Measurements from ENCODE around the gene PLA2G2D.
"Not testable (repeated sequence)": the region's sequence is repeated elsewhere in the genome, so short reads cannot be mapped to it uniquely, and the experiment has no call there.

Gene PLA2G2D

DNA sequence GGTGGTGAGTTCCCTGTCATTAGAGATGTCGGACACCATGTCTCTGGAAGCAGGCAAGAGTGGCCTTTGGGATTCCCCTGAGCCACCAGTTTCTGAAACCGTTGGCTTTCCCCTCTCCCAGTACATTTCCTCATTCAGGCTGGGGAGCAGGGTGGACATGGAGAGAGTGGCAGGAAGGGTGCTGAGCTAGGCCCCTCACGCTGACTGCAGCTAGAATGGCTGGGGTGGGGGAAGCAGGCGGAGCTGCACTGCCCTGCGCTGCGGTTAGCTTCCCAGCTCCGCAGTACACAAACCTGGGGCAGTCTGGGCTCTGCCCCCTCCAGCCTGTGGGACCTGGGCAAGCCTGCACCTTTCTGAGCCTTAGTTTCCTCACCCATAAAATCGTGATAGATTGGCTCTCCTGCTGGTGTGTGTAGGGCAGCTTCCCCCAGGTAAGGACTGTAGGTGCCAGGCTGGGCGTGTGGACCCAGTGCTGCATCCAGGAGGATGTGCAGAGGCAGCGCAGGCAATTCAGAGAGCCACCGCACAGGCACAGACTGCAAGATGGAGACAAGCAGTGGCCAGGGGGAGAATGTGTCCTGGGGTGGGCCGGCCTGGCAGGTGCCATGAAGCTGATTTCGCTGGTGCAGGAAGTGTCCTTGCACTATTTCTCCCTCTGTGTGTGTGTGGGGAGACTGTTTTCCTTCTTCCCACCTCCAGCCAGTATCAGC, 22.8 kb upstream of the PLA2G2D start:
- no peak for DNase-seq

- DNase-seq, result no peak
Measured at GRCh38 chr1:20141466-20141865, 22.1 kb upstream of the PLA2G2D start.

DNA sequence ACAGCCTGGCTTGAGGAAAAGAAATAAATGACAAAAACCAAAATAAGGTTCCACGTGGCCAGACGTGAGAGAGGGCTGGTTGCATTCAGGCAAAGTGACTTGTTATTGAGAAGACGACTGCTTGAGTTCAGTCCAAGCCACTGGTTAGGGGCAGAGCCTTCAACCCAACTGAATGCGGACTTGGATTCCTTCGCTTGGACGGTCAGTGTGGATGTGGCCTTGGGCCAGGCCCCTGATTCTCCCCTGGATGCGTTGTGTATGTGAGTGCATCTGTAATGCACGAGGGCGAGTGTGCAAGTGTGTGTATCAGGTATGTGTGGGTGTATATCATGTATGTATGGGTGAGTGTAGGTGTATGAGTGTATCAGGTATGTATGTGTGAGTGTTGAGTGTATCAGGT, 21.7 kb upstream of the PLA2G2D start:
- DNase-seq, result no peak

GRCh38 chr1:20139776-20140612, 20.7 kb upstream of the PLA2G2D start:
- no peak for DNase-seq

DNA sequence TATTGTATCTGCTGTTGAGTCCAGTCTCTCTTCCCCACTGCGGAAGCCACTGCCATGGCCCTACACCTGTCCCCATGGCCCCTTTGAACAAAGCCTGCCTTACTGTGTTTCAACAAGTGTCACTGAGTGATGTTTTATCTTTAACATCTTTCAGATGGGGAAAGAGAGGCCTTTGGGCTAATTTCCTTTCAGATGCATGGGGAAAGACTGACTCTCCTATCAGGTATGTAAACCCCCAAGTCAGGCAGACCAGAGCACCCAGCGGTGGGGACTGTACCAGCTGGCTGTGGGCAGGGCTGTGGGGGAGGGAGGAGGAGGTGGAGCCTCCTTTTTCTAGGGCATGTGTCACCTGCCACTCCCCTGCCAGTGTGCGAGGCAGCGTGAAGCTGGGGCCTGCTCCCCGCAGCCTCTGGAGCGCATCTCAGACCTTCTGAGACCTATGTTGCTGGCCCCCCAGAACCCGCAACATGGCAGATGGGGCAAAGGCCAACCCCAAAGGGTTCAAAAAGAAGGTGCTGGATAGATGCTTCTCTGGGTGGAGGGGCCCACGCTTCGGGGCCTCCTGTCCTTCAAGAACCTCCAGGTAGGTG, 19.7 kb upstream of the PLA2G2D start, which contains the start of gene PLA2G2F:
TSS of gene PLA2G2F (plus strand) at position 363 of the 590 bp plus-strand sequence. CDS start at position 468, 105 bp downstream.
- no peak for DNase-seq

GRCh38 chr1:20138346-20138745, 19.0 kb upstream of the PLA2G2D start:
- no peak for DNase-seq

DNA sequence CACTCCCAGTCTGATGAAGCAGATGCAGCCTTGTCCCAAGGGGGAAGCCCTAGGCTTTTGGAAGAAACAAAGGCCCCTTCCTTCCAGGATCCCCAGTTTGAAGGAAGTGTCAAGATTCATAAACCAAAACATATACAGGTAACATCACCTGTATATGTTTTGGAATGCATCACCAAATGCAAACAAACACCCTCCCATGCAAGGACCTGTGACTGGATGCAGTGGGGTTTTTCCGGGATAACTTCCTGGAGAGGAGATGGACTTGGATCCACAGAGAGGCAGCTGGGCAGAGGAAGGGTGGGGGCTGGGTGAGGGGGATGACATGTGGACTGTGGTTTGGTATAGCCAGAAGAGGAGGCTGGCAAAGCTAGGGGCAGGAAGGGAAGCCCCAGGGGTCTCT, 18.3 kb upstream of the PLA2G2D start:
- DNase-seq, result no peak

DNA sequence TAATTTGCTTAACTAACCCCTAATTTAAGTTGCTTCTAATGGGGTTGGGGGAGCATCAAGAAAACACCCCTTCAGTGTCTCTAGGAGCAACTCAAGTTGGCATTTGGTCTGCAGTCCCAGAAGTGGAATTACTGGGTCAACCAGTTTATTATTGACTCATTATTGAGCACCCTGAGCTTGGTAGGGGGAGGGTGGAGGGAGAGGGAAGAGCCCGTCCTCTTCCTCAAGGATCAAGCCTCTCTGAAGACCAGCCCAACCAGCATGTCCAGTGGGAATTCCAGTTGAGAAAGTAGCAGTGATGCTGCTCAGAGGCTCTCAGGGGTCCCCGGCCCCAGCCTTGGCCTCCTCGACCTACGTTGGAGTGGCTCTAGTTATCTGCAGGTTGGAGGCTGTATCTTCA, 17.7 kb upstream of the PLA2G2D start:
- DNase-seq, result no peak

DNA sequence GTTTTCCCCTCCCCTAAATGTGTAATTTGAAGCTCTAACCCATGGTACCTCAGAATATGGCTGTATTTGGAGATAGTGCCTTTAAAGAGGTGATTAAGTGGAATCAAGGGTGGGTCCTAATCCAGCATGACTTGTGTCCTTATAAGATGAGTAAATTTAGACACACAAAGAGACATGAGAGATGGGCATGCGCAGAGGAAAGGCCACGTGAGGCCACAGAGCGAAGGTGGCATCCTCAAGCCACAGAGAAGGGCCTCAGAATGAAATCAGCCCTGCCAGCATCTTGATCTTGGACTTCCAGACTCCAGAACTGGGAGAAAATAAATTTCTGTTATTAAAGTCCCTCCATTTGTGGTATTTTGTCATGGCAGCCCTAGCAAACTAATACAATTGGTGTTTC, 16.9 kb upstream of the PLA2G2D start:
- no peak for DNase-seq

GRCh38 chr1:20134995-20135394, 15.7 kb upstream of the PLA2G2D start:
- no peak for DNase-seq

DNA sequence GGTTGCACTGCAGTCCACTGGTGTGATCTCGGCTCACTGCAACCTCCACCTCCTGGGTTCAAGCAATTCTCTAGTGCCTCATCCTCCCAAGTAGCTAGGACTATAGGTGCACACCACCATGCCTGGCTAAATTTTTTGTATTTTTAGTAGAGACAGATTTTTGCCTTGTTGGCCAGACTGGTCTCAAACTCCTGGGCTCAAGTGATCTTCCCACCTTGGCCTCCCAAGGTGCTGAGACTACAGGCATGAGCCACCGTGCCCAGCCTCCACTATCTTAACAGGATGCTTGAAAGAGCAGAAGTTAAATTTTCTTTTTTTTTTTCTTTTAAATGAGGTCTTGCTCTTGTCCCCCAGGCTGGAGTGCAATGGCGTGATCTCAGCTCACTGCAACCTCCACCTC, 11.2 kb upstream of the PLA2G2D start:
- DNase-seq, result not testable (repeated sequence)

- DNase-seq, result no peak
Measured at GRCh38 chr1:20126806-20127440, 7.6 kb upstream of the PLA2G2D start.

- DNase-seq, result peak; percentile 62 to 80
Measured at GRCh38 chr1:20126041-20126805, 6.9 kb upstream of the PLA2G2D start.

DNA sequence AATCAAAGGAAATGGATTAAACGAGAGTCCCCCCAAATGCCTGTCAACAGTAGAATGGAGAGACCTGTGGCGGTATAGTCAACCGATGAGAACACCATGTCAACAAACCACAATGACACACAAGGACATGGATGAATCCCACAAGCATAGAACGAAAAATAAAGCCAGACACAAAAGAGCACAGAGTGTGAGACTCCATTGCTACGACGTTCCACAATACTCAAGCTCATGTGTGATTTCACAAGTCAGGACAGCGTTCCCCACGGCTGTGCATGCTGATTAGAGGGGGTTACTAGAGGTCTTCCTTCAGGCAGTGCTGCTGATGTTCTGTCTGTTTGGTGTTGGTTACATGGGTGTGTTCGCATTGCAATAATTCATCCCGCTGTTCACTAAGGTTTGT, 5.8 kb upstream of the PLA2G2D start:
- DNase-seq, result no peak

DNA sequence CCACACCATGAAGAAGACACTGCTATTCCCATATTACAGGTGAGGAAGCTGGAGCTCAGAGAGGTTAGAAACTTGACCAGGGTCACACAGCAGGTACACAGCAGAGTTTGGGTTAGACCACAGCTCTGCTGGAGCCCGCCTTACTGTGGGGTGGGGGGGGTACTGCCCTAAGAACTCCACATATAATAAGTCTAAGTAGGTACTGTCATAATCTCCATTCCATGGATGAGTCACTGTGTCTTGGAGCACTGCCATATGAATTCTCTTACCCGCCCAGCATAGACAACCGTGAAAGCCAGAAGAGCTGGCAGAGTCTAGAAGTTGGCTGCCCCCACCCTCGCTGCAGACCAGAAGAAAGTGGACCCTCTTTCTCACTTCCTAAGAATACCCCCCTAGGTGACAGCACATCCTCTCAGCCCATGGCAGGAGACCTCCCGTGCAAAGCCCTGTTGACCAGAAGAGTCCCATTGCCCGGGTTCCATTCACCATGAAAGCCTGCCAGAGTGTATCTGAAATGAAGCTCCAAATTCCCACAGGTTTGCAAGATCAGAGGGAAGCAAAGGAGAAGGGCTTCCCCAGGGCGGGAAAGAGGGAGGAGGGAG, 5.2 kb upstream of the PLA2G2D start:
- peak in 1 of 2 donors; percentile 21 for DNase-seq

- DNase-seq, result no peak
Measured at GRCh38 chr1:20123722-20124455, 4.6 kb upstream of the PLA2G2D start.

DNA sequence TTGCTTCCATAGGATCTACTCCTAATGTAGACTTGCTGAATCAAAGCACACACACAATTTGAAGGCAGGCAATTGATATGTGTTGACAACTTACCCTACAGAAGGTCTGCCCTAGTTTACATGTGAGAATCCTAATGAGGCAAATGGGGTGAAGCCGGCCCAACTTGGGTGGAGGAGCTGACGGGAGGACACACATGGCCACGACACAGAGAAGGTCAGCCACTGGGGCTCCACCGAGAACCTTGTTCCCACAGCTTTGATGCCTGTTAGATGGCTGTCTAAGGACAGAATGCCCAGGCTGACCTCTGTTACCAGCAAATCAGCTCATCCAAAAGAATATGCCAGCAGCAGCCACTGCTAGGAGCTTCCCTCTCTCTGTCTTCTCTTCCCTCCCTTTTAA, 1.5 kb upstream of the PLA2G2D start:
- DNase-seq, result no peak

- no peak for DNase-seq
Measured at GRCh38 chr1:20117236-20117635, 2.1 kb downstream of the PLA2G2D start.

- no peak for DNase-seq
Measured at GRCh38 chr1:20115916-20116315, 3.4 kb downstream of the PLA2G2D start.

DNA sequence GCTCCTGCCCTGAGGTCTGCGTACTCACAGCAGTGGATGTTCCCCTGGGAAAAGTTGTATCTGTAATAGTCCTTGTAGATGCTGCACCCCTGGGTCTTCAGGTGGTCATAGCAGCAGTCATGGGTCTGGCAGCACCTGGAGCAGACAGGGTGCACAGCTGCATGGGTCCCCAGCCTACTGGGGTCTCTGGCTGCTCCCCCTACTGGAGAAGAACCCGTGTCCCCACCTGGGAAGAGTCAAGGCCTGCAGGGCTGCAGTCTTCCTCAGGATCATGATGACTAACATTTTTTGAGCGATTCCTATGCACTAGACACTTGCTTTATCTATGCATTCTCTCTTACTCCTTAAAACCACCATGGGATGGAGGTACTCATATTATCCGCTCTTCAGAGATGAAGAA, 3.9 kb downstream of the PLA2G2D start:
- no peak for DNase-seq

- DNase-seq, result no peak
Measured at GRCh38 chr1:20114021-20114648, 5.2 kb downstream of the PLA2G2D start.
